ENCODE results near the gene IFNA8. TPM values are rescaled to one million over a fixed set of nuclear protein-coding genes. Genes with fewer than 3 reads are reported as not detected.

IFNA8 gene
- total RNA-seq, 1 experiment from 2014 or later = not detected

DNA sequence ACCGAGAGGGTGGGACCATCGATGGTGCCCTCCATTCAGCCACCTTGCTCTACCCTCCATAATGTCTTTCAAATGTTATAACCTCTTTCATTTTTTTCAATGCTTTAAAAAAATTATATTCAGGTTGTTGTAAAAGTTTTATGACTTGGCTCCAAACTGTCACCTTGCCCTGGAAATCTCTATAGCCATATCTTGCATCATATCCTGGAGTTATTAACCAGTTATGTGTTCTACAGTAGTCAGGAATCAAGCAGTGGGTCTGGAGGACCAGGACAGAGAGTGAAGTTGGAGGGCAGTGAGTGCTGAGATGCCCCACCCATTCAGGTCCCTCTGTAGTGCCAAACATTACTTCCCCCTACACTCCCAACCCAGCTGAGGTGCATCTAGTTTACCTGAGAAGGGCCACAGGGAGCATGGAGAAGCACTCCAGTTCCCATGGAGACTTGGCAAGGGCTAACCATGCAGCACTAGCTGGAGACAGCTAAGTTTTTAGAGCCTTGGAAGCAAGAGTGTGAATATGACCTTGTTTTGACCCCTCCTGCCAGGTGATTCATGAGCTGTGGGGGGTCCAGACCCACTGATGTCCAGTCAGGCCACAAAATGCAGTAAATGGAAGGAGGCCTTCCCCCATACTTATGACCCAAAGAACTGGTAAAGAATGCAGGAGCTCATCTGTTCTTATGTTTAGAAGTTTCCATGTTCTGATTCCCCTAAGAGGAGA, 5.5 kb downstream of the IFNA8 start:
- WGBS (ENCODE audit: extremely low coverage, insufficient read length, low lambda C conversion rate) = no CpG with 5 or more reads among the region's 2 CpGs
- H2AK5ac ChIP-seq (ENCODE audit: insufficient read length, low read length) = no peak overlapping the region

More for the DNA sequence above, 5.5 kb downstream of the IFNA8 start:
- Histone ChIP-seq H2AFZ (ENCODE audit: low read length) (no peak overlapping the region), H3K4me2 (ENCODE audit: insufficient read depth, insufficient read length, low read length) (no peak overlapping the region), H3K27me3 (ENCODE audit: insufficient read depth, low read length) (no peaks in the 10 kb centered on the region), H3T11ph (ENCODE audit: low read length) (no peak overlapping the region), H2BK20ac (ENCODE audit: low read depth, low read length, poor library complexity, severe bottlenecking) (no peak overlapping the region), H2BK120ac (ENCODE audit: low read depth, low read length, poor library complexity, severe bottlenecking) (no peak overlapping the region), H3K9ac (ENCODE audit: extremely low read depth, insufficient read length, low read length) (no peak overlapping the region), H3K14ac (ENCODE audit: insufficient read depth, low read length) (no peak overlapping the region), H3K4me1 (ENCODE audit: insufficient read depth, low read length) (no peaks in the 10 kb centered on the region), H3K27ac (ENCODE audit: insufficient read length, low read depth, low read length) (no peak overlapping the region), H2BK12ac (ENCODE audit: insufficient read length, low read depth, low read length) (no peak overlapping the region), H4K20me1 (ENCODE audit: control insufficient read depth, insufficient read depth, insufficient read length) (no peaks in the 10 kb centered on the region), H4K5ac (ENCODE audit: insufficient read length, low read depth, low read length) (no peak overlapping the region), H3K4ac (ENCODE audit: low read depth, low read length) (no peak overlapping the region), H3K18ac (ENCODE audit: insufficient read length, low read depth, low read length) (no peak overlapping the region), H2BK5ac (ENCODE audit: insufficient read length, low read length) (no peak overlapping the region), H4K91ac (ENCODE audit: insufficient read length, low read depth, low read length) (no peak overlapping the region), H3K23ac (ENCODE audit: insufficient read length, low read depth, low read length) (no peak overlapping the region), H2BK15ac (ENCODE audit: low read depth, low read length) (no peak overlapping the region), H3K79me2 (ENCODE audit: insufficient read depth, low read length) (no peaks in the 10 kb centered on the region), H3K79me1 (ENCODE audit: insufficient read depth, low read depth, low read length, poor library complexity, severe bottlenecking) (no peaks in the 10 kb centered on the region), H3K9me3 (ENCODE audit: control insufficient read depth, low read depth, low read length) (no peaks in the 10 kb centered on the region), H3K23me2 (ENCODE audit: insufficient read length, low read depth, low read length, poor library complexity, severe bottlenecking) (no peaks in the 10 kb centered on the region), H3K56ac (ENCODE audit: insufficient read length, low read depth, low read length) (no peak overlapping the region), H4K8ac (replicated peaks; ENCODE audit: insufficient read length, low read depth, low read length) (no peak overlapping the region)
- Mint-ChIP-seq H3K36me3 (ENCODE audit: insufficient read depth in 1 of 3, low read depth in 3 of 3) (no peaks in the 10 kb centered on the region), H3K4me3 (no peak overlapping the region), H3K27me3 (ENCODE audit: low read depth) (peaks cover 2% of the 10 kb centered on the region; the same call in 1 of the 2 replicates), H3K27ac (no peak overlapping the region), H3K9me3 (no peaks in the 10 kb centered on the region), H3K4me1 (no peaks in the 10 kb centered on the region)
- DNase-seq = no peak
- TF ChIP-seq, protein P1, sequence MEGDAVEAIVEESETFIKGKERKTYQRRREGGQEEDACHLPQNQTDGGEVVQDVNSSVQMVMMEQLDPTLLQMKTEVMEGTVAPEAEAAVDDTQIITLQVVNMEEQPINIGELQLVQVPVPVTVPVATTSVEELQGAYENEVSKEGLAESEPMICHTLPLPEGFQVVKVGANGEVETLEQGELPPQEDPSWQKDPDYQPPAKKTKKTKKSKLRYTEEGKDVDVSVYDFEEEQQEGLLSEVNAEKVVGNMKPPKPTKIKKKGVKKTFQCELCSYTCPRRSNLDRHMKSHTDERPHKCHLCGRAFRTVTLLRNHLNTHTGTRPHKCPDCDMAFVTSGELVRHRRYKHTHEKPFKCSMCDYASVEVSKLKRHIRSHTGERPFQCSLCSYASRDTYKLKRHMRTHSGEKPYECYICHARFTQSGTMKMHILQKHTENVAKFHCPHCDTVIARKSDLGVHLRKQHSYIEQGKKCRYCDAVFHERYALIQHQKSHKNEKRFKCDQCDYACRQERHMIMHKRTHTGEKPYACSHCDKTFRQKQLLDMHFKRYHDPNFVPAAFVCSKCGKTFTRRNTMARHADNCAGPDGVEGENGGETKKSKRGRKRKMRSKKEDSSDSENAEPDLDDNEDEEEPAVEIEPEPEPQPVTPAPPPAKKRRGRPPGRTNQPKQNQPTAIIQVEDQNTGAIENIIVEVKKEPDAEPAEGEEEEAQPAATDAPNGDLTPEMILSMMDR (conservative IDR thresholded peaks at IDR 0.05) = no peak
